Astrocyte of the cerebellum (primary cell): ENCODE results near the gene ZNF808.

ENCODE experiments used
- DNase-seq: peaks from one replicate; pipeline ENCODE4 v3.0.0-alpha.2; 2011; ENCODE audit warnings: low read depth
- H3K4me3 ChIP-seq: 2 replicates; pipeline ENCODE4 v1.5.1; 2011; ENCODE audit warnings: mild to moderate bottlenecking, low read depth, low read length, moderate library complexity
- in situ Hi-C: cut with HindIII; loops from 2 replicates; pipeline ENCODE4 v1.10.0; 2017; ENCODE audit warnings: low sequenced_read_pairs
- TF ChIP-seq, protein P1 (sequence below): IDR thresholded peaks from 2 replicates; pipeline ENCODE4 v1.5.1; 2012; ENCODE audit warnings: low read length, low read depth, moderate library complexity, mild to moderate bottlenecking; ENCODE audit errors: missing control alignments

The ZNF808 gene

DNA sequence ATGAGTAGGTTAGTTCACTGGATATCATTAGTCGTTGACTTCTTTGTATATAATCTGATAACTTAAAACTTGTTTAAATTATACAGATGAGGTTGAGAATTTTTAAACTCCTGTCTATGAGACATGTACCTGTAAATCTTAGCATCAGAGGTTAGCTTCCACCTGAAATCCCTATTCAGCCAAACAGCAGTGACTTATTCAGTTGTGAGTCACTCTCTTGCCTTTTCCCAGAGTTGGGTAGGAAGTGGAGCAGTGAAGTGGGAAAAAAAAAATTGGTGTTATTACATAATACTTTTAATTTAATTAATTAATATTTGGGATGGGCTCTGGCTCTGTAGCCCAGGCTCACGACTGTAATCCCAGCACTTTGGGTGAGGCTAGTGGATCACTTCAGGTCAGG lies 75.5 kb downstream of the ZNF808 start:
- TF ChIP-seq, protein P1, sequence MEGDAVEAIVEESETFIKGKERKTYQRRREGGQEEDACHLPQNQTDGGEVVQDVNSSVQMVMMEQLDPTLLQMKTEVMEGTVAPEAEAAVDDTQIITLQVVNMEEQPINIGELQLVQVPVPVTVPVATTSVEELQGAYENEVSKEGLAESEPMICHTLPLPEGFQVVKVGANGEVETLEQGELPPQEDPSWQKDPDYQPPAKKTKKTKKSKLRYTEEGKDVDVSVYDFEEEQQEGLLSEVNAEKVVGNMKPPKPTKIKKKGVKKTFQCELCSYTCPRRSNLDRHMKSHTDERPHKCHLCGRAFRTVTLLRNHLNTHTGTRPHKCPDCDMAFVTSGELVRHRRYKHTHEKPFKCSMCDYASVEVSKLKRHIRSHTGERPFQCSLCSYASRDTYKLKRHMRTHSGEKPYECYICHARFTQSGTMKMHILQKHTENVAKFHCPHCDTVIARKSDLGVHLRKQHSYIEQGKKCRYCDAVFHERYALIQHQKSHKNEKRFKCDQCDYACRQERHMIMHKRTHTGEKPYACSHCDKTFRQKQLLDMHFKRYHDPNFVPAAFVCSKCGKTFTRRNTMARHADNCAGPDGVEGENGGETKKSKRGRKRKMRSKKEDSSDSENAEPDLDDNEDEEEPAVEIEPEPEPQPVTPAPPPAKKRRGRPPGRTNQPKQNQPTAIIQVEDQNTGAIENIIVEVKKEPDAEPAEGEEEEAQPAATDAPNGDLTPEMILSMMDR = no peak
- no peak for DNase-seq
- in situ Hi-C loops = no loop called here
- no peak overlapping the region for H3K4me3 ChIP-seq

DNA sequence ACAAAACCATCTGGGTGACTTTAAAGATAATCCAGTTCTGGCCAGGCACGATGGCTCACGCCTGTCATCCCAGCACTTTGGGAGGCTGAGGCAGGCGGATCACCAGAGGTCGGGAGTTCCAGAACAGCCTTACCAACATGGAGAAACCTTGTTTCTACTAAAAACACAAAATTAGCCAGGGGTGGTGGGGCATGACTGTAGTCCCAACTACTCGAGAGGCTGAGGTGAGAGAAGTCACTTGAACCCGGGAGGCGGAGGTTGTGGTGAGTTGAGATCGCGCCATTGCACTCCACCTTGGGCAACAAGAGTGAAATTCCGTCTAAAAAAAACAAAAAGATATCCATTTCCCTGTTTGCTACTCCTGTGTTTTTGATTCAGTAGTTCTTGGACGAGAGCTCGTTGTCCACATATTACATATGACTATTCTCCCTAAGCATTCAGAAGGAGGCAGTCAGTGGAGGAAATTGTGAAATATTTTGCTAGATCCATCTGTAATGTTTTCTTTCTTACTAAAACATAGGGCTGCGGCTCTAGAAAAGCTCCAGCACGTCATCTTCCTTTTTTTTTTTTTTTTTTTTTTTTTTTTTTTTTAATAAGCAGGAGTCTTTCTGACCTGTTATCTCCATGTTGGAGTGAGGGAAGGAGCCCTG lies 76.2 kb downstream of the ZNF808 start:
- DNase-seq = no peak
- TF ChIP-seq, protein P1 = no peak
- in situ Hi-C loops = no loop called here
- no peak overlapping the region for H3K4me3 ChIP-seq
